NCI-H1694 (cell line): ENCODE results near the gene SOST.

Experiments used
- DNase-seq: peaks from one replicate; lab custom pipeline; 2025; lab: John Stamatoyannopoulos, UW

SOST gene

GRCh38 chr17:43741636-43742035 is 17.0 kb downstream of the SOST start:
- no peak for DNase-seq

GRCh38 chr17:43740541-43740940 is 18.1 kb downstream of the SOST start:
- no peak for DNase-seq

DNA sequence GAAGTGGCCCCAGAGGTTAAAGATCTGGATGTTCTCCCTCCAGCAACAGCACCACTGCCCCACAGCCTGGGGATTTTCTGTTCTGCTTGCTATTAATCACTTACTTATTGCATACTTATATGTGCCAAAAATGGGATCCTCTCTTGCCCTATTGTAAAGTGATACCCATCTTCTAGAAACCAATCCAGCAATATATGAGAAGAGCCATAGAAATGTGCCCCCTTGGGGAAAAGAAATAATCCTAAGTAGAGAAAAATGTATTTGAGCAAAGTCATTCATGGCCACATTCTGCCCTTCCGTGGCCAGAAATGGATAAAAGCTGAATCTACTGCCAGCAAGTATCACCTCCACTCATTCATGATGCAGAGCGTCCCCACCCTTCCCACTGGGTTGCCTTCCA is 20.9 kb downstream of the SOST start:
- DNase-seq: no peak

GRCh38 chr17:43736389-43736788 is 22.2 kb downstream of the SOST start:
- no peak for DNase-seq

- no peak for DNase-seq
These were observed 24.2 kb downstream of the SOST start for GRCh38 chr17:43734376-43734775.

GRCh38 chr17:43733956-43734355 is 24.6 kb downstream of the SOST start:
- no peak for DNase-seq

DNA sequence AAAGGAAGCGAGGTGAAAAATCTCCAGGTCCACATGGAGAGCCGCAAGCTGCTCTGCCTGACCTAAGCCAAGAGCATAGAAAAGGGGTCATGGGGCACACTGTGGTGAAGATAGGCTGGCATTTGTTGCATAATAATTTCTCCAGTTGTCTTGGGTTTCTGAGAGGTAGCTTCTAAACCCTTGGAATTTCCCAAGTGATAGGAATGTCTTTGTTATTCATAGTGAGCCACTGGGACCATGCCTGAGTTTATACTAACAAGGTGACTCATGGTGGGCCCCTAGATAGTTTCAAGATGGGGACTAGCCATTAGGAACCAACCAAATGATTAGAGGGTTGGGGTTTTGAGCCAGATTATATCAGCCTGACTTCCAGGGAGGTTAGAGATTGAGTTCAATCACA is 25.6 kb downstream of the SOST start:
- DNase-seq: no peak

DNA sequence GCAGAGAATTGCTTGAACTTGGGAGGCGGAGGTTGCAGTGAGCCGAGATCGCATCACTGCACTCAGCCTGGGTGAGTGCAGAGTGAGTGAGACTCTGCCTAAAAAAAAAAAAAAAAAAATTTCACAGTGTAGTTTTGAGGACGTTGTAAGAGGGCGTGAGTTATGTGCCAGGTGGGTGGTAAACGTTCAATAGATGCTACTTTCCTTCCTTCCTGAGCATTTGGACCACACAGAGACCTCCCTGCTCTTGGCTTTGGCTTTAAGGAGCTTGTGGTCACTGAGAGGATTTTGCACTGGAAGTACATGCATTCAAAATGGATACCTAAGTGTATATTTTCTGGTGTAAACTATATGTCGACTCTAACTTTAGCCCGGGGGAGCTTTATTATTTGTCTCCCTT is 30.5 kb downstream of the SOST start:
- DNase-seq: no peak

DNA sequence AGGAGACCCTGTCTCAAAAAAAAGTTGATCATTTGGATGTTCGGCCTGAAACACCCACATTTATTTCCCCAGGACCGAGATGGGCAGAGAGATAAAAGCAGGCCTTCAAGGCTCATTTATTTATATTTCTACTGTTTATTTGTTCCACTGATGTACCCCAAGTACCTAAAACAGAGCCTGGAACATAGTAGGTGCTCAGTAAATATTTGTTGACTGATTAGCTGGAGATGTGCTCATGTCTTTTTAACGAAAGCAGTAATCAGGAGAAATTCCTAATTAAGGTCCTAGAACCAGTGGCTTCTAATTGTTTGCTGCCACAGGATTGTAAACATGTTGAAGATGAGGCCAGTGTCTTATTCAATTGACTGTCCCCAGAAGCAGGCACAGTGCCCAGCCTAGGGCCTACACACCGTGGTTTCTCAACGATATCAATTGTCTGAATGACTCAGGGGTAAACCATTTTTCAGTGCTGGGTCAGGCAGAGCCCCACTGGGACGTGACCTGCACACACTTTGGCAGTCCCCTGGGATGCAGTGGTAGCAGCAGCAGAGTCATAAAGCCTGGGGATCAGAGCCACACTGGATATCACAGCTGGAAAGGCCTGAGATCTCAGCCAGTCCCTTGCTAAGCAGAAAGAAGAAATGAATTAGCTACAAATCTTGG is 34.8 kb downstream of the SOST start:
- no peak for DNase-seq

DNA sequence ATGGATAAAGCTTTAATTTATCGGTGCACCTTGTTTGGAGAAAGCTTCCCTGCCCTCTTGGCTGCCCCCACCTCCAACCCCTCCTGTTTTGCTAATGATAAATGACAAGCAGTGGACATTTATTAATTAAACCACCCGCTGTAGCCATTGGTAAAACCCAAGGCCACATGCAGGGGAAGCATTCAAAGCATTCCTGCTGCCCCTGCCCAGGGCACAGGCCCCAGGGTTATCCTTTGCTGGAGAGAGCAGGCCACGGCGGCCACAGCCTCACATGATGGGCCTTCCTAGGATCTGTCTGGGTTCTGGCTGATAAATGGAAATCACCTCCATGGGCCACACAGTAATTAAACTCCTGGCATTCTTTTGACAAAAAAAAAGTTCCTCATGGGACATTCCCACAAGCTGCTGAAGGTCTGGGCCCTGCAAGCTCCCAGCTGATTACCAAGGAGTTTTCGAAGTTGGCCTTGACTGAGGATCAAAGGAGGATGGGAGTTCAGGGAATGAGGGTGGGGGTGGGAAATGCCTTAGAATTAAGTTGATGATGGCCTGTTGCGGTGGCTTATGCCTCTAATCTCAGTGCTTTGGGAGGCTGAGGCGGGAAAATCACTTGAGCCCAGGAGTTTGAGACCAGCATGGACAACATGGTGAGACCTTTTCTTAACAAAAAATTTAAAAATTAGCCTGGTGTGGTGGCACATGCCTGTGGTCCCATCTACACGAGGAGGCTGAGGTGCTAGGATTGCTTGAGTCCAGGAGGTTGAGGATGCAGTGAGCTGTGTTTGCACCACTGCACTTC is 35.5 kb downstream of the SOST start:
- DNase-seq: no peak

DNA sequence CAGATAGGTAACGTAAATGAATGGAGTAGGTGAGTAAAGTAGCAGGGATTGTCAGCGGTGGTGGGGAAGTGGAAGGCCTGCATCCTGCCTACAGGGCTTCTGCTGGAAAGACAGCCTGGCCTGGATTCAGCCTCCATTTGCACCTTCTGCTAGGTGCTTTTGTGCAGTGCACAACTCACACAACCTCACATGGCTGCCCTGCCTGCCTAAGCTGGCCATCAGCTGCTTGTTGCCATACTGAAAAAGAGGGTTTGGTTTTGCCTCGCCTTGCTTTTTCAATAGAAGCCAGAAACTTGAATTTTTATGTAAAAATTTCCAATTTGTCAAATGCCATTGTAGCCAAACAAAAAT is 36.3 kb downstream of the SOST start:
- no peak for DNase-seq

- DNase-seq: no peak
These were observed 36.9 kb downstream of the SOST start for GRCh38 chr17:43721537-43722268.

GRCh38 chr17:43720311-43721060 is 38.1 kb downstream of the SOST start:
- no peak for DNase-seq

- no peak for DNase-seq
These were observed 39.0 kb downstream of the SOST start for GRCh38 chr17:43719578-43719977.

GRCh38 chr17:43718544-43718943 is 40.0 kb downstream of the SOST start:
- DNase-seq: no peak

DNA sequence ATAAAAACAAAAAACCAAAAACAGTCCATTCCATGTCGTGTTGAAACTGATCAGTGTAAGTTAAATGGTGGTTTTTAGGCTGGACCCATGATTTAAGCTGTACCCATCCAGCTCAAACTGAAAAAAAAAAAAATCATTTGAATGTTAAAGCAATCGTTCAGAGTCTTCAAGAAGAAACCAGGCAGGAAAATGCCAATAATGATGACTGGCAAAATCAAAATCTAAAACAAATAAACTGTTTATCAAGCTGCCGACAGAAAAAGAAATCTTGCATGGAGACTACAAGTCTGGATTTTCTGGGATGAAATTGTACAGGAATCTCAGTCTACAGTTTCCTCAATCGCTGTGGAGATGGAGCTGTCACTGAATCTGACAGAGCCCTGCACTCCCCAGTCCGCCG is 40.7 kb downstream of the SOST start:
- DNase-seq: no peak

DNA sequence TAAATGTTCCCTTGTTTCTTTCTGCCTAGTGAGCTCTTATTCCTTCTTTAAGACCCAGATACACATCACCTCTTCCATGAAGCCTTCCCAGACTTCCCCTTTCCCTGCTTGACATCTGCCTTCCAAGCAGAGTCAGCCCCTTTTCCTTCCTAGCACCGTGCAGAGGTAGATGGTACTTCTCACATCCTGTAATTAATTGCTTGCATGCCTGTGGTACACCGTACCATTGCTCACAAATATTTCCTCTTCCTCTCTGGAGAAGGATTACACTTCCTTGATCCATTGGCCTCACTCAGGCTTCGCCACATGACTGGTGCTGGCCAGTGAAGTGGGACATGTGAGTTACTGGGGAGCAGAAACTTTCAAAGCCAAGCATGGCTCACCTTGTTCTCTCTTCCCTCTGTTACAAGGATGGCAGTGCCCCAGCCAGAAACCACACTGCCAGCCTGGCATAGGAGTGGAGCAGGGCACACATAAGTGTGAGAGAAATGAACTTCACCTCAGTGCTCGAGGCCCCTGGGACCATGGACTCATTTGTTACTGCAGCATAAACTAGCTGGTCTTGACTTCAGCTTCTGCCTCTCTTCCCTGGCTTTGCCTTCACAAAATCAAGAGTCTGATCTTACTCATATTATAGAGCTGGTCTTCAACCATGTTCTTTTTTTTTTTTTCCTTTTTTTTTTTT is 44.0 kb downstream of the SOST start:
- DNase-seq: no peak

GRCh38 chr17:43713494-43714162 is 45.0 kb downstream of the SOST start:
- DNase-seq: no peak

DNA sequence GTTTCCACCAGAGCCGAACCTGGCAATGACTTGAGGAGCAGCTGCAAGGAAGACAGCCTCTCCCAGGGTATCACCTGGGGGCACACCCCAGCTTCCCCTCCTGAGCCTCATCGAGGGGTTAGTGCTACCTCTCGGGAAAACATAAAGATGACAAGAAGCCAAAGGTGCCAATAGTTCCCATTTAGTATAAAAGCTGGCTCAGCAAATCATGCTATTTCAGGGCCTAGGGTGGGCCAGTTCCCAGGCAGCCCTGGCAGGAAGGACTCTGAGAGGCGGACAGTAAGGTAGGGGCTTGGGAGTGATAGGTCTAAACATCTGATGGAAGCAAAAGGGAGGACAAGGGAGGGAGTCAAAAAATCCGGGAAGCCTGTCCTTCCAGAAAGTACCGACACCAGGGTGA is 46.2 kb downstream of the SOST start:
- DNase-seq: no peak

DNA sequence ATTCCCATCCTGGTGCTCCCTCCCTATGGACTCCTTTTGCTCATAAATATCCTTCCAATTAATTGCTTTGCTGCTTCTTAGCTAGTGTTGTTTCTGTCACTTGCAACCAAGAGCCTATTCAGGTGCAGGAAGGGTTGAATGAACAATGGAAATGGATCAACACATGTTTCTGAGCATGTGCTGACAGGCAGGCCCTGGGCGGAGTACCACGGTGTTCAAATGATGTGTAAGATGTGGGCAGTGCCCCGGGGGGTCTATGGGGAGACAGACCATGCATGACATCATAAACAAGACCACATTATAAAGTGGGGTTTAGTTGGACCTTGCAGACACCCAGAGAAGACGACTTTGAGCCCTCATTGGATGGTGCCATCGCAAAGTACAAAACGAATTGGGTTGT is 48.5 kb downstream of the SOST start:
- no peak for DNase-seq

- DNase-seq: no peak
These were observed 49.4 kb downstream of the SOST start for GRCh38 chr17:43709210-43709609.
